ENCODE results near the gene TMTC1. TPM values are rescaled to one million over a fixed set of nuclear protein-coding genes. Genes with fewer than 3 reads are reported as not detected.

Gene TMTC1
- total and polyA plus RNA-seq, 7 experiments from 2014 or later: 0.19 to 2.8 (median 0.46) TPM; not detected in 3

GRCh38 chr12:29792853-29793252 lies 9.1 kb upstream of the TMTC1 start:
- no peak overlapping the region for H3K27ac Mint-ChIP-seq
- H3K36me3 Mint-ChIP-seq: peaks cover 0 to 2% (median 0%) of the 10 kb centered on the region in 5 donors
- DNase-seq (no peak), ATAC-seq (no peak)
- H3K4me1 ChIP-seq (ENCODE audit: control insufficient read depth in 2 of 2, insufficient read depth in 2 of 2, low read length in 2 of 2): no peaks in the 10 kb centered on the region
- H3K4me3 ChIP-seq (ENCODE audit: low read length): no peak overlapping the region
- no peaks in the 10 kb centered on the region for H3K27me3 ChIP-seq (ENCODE audit: control insufficient read depth in 2 of 2, insufficient read depth in 2 of 2, low read length in 2 of 2)
- ChIA-PET POLR2A (no interaction called here), CTCF (no interaction called here)
- H3K9me3 ChIP-seq (ENCODE audit: control insufficient read depth in 2 of 3, low read length in 3 of 3): peaks cover 0 to 3% (median 0%) of the 10 kb centered on the region in 3 experiments
- intact Hi-C loops (cut with micrococcal nuclease): no loop called here
- H3K27me3 Mint-ChIP-seq: peaks cover 0 to 13% (median 7%) of the 10 kb centered on the region in 5 donors
- H3K36me3 ChIP-seq (ENCODE audit: control insufficient read depth in 2 of 3, insufficient read depth in 3 of 3, low read length in 3 of 3): no peaks in the 10 kb centered on the region
- no peak overlapping the region for H3K4me3 Mint-ChIP-seq
- H3K9me3 Mint-ChIP-seq: peaks cover 0 to 11% (median 2%) of the 10 kb centered on the region in 11 donors
- H3K4me1 Mint-ChIP-seq: no peaks in the 10 kb centered on the region
- H3K27ac ChIP-seq (ENCODE audit: low read depth, low read length): no peak overlapping the region

- intact Hi-C loops (cut with micrococcal nuclease): no loop called here
- POLR2A ChIA-PET: no interaction called here
- Histone ChIP-seq H3K36me3 (ENCODE audit: control insufficient read depth in 2 of 3, insufficient read depth in 3 of 3, low read length in 3 of 3) (no peaks in the 10 kb centered on the region), H3K27ac (ENCODE audit: low read depth, low read length) (no peak overlapping the region), H3K4me3 (ENCODE audit: low read length) (no peak overlapping the region), H3K4me1 (ENCODE audit: control insufficient read depth in 2 of 2, insufficient read depth in 2 of 2, low read length in 2 of 2) (no peaks in the 10 kb centered on the region), H3K27me3 (ENCODE audit: control insufficient read depth in 2 of 2, insufficient read depth in 2 of 2, low read length in 2 of 2) (no peaks in the 10 kb centered on the region), H3K9me3 (ENCODE audit: control insufficient read depth in 2 of 3, low read length in 3 of 3) (peaks cover 0 to 3% (median 0%) of the 10 kb centered on the region in 3 experiments)
- Mint-ChIP-seq H3K27ac (no peak overlapping the region), H3K4me1 (no peaks in the 10 kb centered on the region), H3K36me3 (peaks cover 0 to 2% (median 0%) of the 10 kb centered on the region in 5 donors), H3K4me3 (no peak overlapping the region), H3K9me3 (peaks cover 0 to 10% (median 2%) of the 10 kb centered on the region in 11 donors), H3K27me3 (peaks cover 0 to 13% (median 3%) of the 10 kb centered on the region in 5 donors)
- DNase-seq (no peak), ATAC-seq (no peak)
- CTCF ChIA-PET: no interaction called here
Measured at GRCh38 chr12:29792132-29792531, 8.4 kb upstream of the TMTC1 start.

- no peak overlapping the region for H3K4me3 ChIP-seq (ENCODE audit: low read length)
- Mint-ChIP-seq H3K27ac (no peak overlapping the region), H3K27me3 (peaks cover 51 to 70% (median 59%) of the 10 kb centered on the region in 5 donors), H3K4me1 (peaks cover 0 to 7% (median 0%) of the 10 kb centered on the region in 7 donors), H3K9me3 (peaks cover 0 to 26% (median 3%) of the 10 kb centered on the region in 11 donors), H3K36me3 (no peaks in the 10 kb centered on the region), H3K4me3 (peak overlapping the region in 6 of 10 donors; percentile 29 to 66 (median 52))
- no peaks in the 10 kb centered on the region for H3K36me3 ChIP-seq (ENCODE audit: control insufficient read depth in 2 of 3, insufficient read depth in 3 of 3, low read length in 3 of 3)
- DNase-seq: peak in 1 of 9 donors; percentile 23
- intact Hi-C loops (cut with micrococcal nuclease): no loop called here
- H3K9me3 ChIP-seq (ENCODE audit: control insufficient read depth in 2 of 3, low read length in 3 of 3): no peaks in the 10 kb centered on the region
- CTCF ChIA-PET: no interaction called here
- H3K4me1 ChIP-seq (ENCODE audit: control insufficient read depth in 2 of 2, insufficient read depth in 2 of 2, low read length in 2 of 2): no peaks in the 10 kb centered on the region
- peak; percentile 22 for ATAC-seq
- no peaks in the 10 kb centered on the region for H3K27me3 ChIP-seq (ENCODE audit: control insufficient read depth in 2 of 2, insufficient read depth in 2 of 2, low read length in 2 of 2)
- no peak overlapping the region for H3K27ac ChIP-seq (ENCODE audit: low read depth, low read length)
- POLR2A ChIA-PET: no interaction called here
Measured at GRCh38 chr12:29782871-29783772, 620 bp downstream of the TMTC1 start.

GRCh38 chr12:29782285-29782870 lies 1.4 kb downstream of the TMTC1 start:
- POLR2A ChIA-PET: no interaction called here
- no peak overlapping the region for H3K27ac ChIP-seq (ENCODE audit: low read depth, low read length)

GRCh38 chr12:29781705-29782266 lies 2.0 kb downstream of the TMTC1 start:
- Mint-ChIP-seq H3K4me1 (peaks cover 0 to 7% (median 0%) of the 10 kb centered on the region in 7 donors), H3K36me3 (no peaks in the 10 kb centered on the region), H3K4me3 (peak overlapping the region in 3 of 10 donors; percentile 15 to 66 (median 55)), H3K9me3 (peaks cover 0 to 26% (median 4%) of the 10 kb centered on the region in 11 donors), H3K27me3 (peaks cover 51 to 65% (median 55%) of the 10 kb centered on the region in 5 donors), H3K27ac (no peak overlapping the region)
- Histone ChIP-seq H3K27me3 (ENCODE audit: control insufficient read depth in 2 of 2, insufficient read depth in 2 of 2, low read length in 2 of 2) (no peaks in the 10 kb centered on the region), H3K27ac (ENCODE audit: low read depth, low read length) (no peak overlapping the region), H3K36me3 (ENCODE audit: control insufficient read depth in 2 of 3, insufficient read depth in 3 of 3, low read length in 3 of 3) (no peaks in the 10 kb centered on the region), H3K9me3 (ENCODE audit: control insufficient read depth in 2 of 3, low read length in 3 of 3) (no peaks in the 10 kb centered on the region), H3K4me3 (ENCODE audit: low read length) (no peak overlapping the region), H3K4me1 (ENCODE audit: control insufficient read depth in 2 of 2, insufficient read depth in 2 of 2, low read length in 2 of 2) (no peaks in the 10 kb centered on the region)
- POLR2A ChIA-PET: no interaction called here
- no peak for ATAC-seq
- CTCF ChIA-PET: no interaction called here
- no peak for DNase-seq
- intact Hi-C loops (cut with micrococcal nuclease): no loop called here

More at GRCh38 chr12:29782285-29782870, 1.4 kb downstream of the TMTC1 start:
- no peaks in the 10 kb centered on the region for H3K27me3 ChIP-seq (ENCODE audit: control insufficient read depth in 2 of 2, insufficient read depth in 2 of 2, low read length in 2 of 2)
- peak overlapping the region in 4 of 10 donors; percentile 15 to 66 (median 53) for H3K4me3 Mint-ChIP-seq
- intact Hi-C loops (cut with micrococcal nuclease): no loop called here
- ATAC-seq: peak; percentile 73
- H3K36me3 Mint-ChIP-seq: no peaks in the 10 kb centered on the region
- H3K27me3 Mint-ChIP-seq: peaks cover 51 to 64% (median 56%) of the 10 kb centered on the region in 5 donors
- peaks cover 0 to 7% (median 0%) of the 10 kb centered on the region in 7 donors for H3K4me1 Mint-ChIP-seq
- no peaks in the 10 kb centered on the region for H3K4me1 ChIP-seq (ENCODE audit: control insufficient read depth in 2 of 2, insufficient read depth in 2 of 2, low read length in 2 of 2)
- H3K9me3 Mint-ChIP-seq: peaks cover 0 to 26% (median 3%) of the 10 kb centered on the region in 11 donors
- no peaks in the 10 kb centered on the region for H3K9me3 ChIP-seq (ENCODE audit: control insufficient read depth in 2 of 3, low read length in 3 of 3)
- H3K4me3 ChIP-seq (ENCODE audit: low read length): no peak overlapping the region
- peak overlapping the region in 1 of 9 donors; percentile 23 for H3K27ac Mint-ChIP-seq
- no peak for DNase-seq
- no peaks in the 10 kb centered on the region for H3K36me3 ChIP-seq (ENCODE audit: control insufficient read depth in 2 of 3, insufficient read depth in 3 of 3, low read length in 3 of 3)
- CTCF ChIA-PET: no interaction called here

- CTCF ChIA-PET: no interaction called here
- no peak overlapping the region for H3K4me3 Mint-ChIP-seq
- H3K4me1 Mint-ChIP-seq: peaks cover 0 to 7% (median 0%) of the 10 kb centered on the region in 7 donors
- peaks cover 0 to 6% (median 0%) of the 10 kb centered on the region in 5 donors for H3K36me3 Mint-ChIP-seq
- POLR2A ChIA-PET: no interaction called here
- H3K4me3 ChIP-seq (ENCODE audit: low read length): no peak overlapping the region
- H3K27ac ChIP-seq (ENCODE audit: low read depth, low read length): no peak overlapping the region
- H3K27ac Mint-ChIP-seq: no peak overlapping the region
- no peak for ATAC-seq
- intact Hi-C loops (cut with micrococcal nuclease): no loop called here
- peaks cover 49 to 66% (median 59%) of the 10 kb centered on the region in 5 donors for H3K27me3 Mint-ChIP-seq
- no peak for DNase-seq
- H3K27me3 ChIP-seq (ENCODE audit: control insufficient read depth in 2 of 2, insufficient read depth in 2 of 2, low read length in 2 of 2): no peaks in the 10 kb centered on the region
- no peaks in the 10 kb centered on the region for H3K36me3 ChIP-seq (ENCODE audit: control insufficient read depth in 2 of 3, insufficient read depth in 3 of 3, low read length in 3 of 3)
- peaks cover 0 to 26% (median 6%) of the 10 kb centered on the region in 11 donors for H3K9me3 Mint-ChIP-seq
- no peaks in the 10 kb centered on the region for H3K4me1 ChIP-seq (ENCODE audit: control insufficient read depth in 2 of 2, insufficient read depth in 2 of 2, low read length in 2 of 2)
- no peaks in the 10 kb centered on the region for H3K9me3 ChIP-seq (ENCODE audit: control insufficient read depth in 2 of 3, low read length in 3 of 3)
Measured at GRCh38 chr12:29781188-29781587, 2.6 kb downstream of the TMTC1 start.

Data from naive thymus-derived CD4-positive, alpha-beta T cell (primary cell).